Esophagus squamous epithelium (tissue), 5 donors: ENCODE data around the gene LSMEM2. TPM values are rescaled to one million over a fixed set of nuclear protein-coding genes. Genes with fewer than 3 reads are reported as not detected.
A peak's percentile ranks its signal among the peaks of the same experiment; 100 is the strongest.

Experiments used
- DNase-seq: peaks from one replicate; lab custom pipeline; 2025; lab: John Stamatoyannopoulos, UW
- H3K27ac ChIP-seq, 4 donors: fragments of 200-600 bp; sonication (generic); one replicate each; pipeline ENCODE4 v1.5.1; 2016 to 2019; ENCODE audit warnings: mild to moderate bottlenecking in 1 of 4
- H3K27me3 ChIP-seq, 4 donors: fragments of 200-600 bp; sonication (generic); 1 replicate in 3 of 4; 2 replicates in 1 of 4; pipeline versions ENCODE4 v1.5.1 to v1.6.0; 2017 to 2021; ENCODE audit warnings: antibody characterized with exemption in 1 of 4
- H3K36me3 ChIP-seq, 3 donors: fragments of 200-600 bp; sonication (generic); one replicate each; pipeline ENCODE4 v1.5.1; 2016 to 2019
- H3K4me1 ChIP-seq, 3 donors: fragments of 200-600 bp; sonication (generic); one replicate each; pipeline ENCODE4 v1.5.1; 2017 to 2019
- H3K4me3 ChIP-seq, 4 donors: fragments of 200-600 bp; sonication (generic); 1 replicate in 3 of 4; 2 replicates in 1 of 4; pipeline ENCODE4 v1.5.1; 2016 to 2019; ENCODE audit warnings: mild to moderate bottlenecking in 2 of 4, moderate library complexity in 1 of 4
- H3K9me3 ChIP-seq, 3 donors: fragments of 200-600 bp; sonication (generic); one replicate each; pipeline ENCODE4 v1.5.1; 2016 to 2019
- POLR2A ChIP-seq, 4 donors: fragments of 450-650 bp; IDR thresholded peaks; one replicate each; pipeline ENCODE4 v1.6.1; 2017; ENCODE audit warnings: antibody characterized with exemption in 4 of 4, mild to moderate bottlenecking in 4 of 4, moderate library complexity in 3 of 4
- WGBS, 2 donors: methylation state at CpG; one replicate each; pipeline ENCODE4 v1.1.5; 2018; 5-methylcytosine and 5-hydroxymethylcytosine counted together
- intact Hi-C: fragments of 100-400 bp; cut with DNase I; formaldehyde crosslinking; loops from one replicate; pipeline ENCODE4 v1.15.0; 2022
- total RNA-seq, 4 donors: library from RNA; depleted of rRNA; stranded (reverse); fragments of >200 nt; gene quantifications; one replicate each; pipeline ENCODE4 v1.1.0, GENCODE V29; 2016
- TF ChIP-seq, protein P1 (sequence below), 6 experiments: fragments of 450-650 bp in 4 of 6; fragments of 200-600 bp in 2 of 6; sonication (generic) in 2 of 6; IDR thresholded peaks; one replicate each; pipeline ENCODE4 v1.5.1; 2016 to 2019; ENCODE audit warnings: antibody characterized with exemption in 6 of 6, mild to moderate bottlenecking in 4 of 6, moderate library complexity in 4 of 6
- donor health status: DM: yes; HTN: yes; CAD: no.

Gene LSMEM2
- total RNA-seq, 4 donors from 2014 or later: not detected

GRCh38 chr3:50250514-50250913, 28.4 kb upstream of the LSMEM2 start:
- 82 to 88% methylated on average over 4 of the region's 4 CpGs for WGBS, 2 donors
- H3K27me3 ChIP-seq: no peaks in the 10 kb centered on the region
- peaks cover 71 to 99% (median 77%) of the 10 kb centered on the region in 3 donors for H3K4me1 ChIP-seq
- no peak for DNase-seq
- no peak overlapping the region for H3K4me3 ChIP-seq
- intact Hi-C loops: no loop called here
- peaks cover 0 to 56% (median 14%) of the 10 kb centered on the region in 3 donors for H3K36me3 ChIP-seq
- TF ChIP-seq POLR2A (IDR thresholded peaks at IDR 0.05): no peak
- TF ChIP-seq, protein P1, sequence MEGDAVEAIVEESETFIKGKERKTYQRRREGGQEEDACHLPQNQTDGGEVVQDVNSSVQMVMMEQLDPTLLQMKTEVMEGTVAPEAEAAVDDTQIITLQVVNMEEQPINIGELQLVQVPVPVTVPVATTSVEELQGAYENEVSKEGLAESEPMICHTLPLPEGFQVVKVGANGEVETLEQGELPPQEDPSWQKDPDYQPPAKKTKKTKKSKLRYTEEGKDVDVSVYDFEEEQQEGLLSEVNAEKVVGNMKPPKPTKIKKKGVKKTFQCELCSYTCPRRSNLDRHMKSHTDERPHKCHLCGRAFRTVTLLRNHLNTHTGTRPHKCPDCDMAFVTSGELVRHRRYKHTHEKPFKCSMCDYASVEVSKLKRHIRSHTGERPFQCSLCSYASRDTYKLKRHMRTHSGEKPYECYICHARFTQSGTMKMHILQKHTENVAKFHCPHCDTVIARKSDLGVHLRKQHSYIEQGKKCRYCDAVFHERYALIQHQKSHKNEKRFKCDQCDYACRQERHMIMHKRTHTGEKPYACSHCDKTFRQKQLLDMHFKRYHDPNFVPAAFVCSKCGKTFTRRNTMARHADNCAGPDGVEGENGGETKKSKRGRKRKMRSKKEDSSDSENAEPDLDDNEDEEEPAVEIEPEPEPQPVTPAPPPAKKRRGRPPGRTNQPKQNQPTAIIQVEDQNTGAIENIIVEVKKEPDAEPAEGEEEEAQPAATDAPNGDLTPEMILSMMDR (IDR thresholded peaks at IDR 0.05): no peak
- no peaks in the 10 kb centered on the region for H3K9me3 ChIP-seq
- H3K27ac ChIP-seq: peak overlapping the region; percentile 72 to 97 (median 92)

DNA sequence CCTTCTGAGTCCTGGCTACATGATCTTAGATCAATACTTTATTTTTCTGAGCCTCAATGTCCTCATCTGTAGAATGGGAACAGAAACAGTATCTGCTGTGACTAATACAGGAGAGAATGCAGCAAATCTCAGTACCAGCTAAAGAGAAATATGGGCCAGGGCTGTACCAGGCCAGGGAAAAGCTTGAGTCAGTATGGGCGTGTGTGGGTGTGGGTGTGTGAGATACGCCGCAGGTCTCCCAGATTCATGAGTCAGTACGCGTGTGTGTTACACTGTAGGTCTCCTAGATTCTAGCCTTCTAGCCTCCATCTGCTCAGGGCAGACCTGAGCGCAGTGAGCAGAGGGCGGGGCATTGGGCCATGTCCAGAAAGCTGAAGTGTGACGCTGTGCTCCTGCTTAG, 27.7 kb upstream of the LSMEM2 start:
- Histone ChIP-seq H3K27ac (peak overlapping the region; percentile 72 to 97 (median 83)), H3K36me3 (peaks cover 0 to 63% (median 17%) of the 10 kb centered on the region in 3 donors), H3K4me1 (peaks cover 64 to 99% (median 71%) of the 10 kb centered on the region in 3 donors), H3K27me3 (no peaks in the 10 kb centered on the region), H3K4me3 (no peak overlapping the region), H3K9me3 (no peaks in the 10 kb centered on the region)
- intact Hi-C loops: no loop called here
- 30 to 38% methylated on average over 5 of the region's 8 CpGs for WGBS, 2 donors
- TF ChIP-seq, protein P1 (IDR thresholded peaks at IDR 0.05): no peak
- TF ChIP-seq POLR2A (IDR thresholded peaks at IDR 0.05): no peak
- no peak for DNase-seq

DNA sequence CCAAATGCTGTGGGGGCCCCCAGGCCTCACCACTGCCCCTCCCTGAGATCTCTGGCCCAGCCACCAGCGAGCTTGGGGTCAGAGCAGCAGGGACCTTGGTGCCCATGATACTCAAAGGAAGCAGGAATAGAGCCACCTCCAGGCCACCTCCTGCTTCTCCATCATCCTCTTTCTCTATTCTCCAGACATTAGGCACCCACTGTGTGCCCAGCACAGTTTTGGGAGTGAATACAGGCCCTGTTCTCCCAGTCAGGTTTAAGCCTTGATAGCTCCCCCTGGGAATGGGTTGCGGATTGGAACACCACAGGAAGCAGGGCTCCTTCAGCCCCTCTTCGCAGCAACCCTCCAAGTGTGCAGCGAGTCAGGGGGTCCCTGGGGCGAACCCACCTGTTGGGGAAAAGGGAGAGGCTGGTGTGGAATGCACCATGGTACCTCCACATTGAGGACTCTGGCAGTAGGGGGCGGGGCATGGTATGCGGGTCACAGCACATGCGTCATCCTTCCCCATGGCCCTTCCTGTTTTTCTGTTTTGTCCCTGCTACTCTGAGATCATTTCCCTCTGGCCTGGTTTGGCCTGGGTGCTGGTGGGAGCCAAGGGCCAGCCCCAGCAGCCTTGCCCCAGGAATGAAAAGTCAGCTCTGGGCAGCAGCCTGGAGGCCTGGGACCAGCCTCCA, 24.2 kb upstream of the LSMEM2 start:
- TF ChIP-seq, protein P1 (IDR thresholded peaks at IDR 0.05): no peak
- TF ChIP-seq POLR2A (IDR thresholded peaks at IDR 0.05): peak in 1 of 4 donors; percentile 32
- H3K4me1 ChIP-seq: peaks cover 39 to 99% (median 48%) of the 10 kb centered on the region in 3 donors
- DNase-seq: no peak

DNA sequence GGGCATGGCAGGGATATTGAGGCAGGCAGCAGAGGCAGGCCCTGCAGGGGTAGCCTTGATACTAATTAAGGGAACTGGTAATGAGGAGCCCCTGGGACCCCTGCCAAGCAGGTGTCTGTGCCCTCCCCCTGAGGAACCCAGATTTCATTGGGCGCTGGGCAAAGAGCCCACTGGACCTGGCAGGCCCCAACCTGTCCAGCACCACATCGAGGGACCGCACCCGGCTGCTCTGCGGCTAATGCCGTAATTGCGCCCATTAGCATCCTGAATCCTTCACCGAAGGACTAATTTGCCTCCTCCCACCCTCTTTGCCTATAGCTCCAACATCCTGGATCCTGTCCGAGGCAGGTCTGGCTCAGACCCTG, 23.7 kb upstream of the LSMEM2 start:
- Histone ChIP-seq H3K27ac (peak overlapping the region; percentile 81 to 97 (median 92)), H3K9me3 (no peaks in the 10 kb centered on the region), H3K36me3 (peaks cover 11 to 90% (median 39%) of the 10 kb centered on the region in 3 donors), H3K4me1 (peaks cover 39 to 99% (median 47%) of the 10 kb centered on the region in 3 donors), H3K27me3 (no peaks in the 10 kb centered on the region), H3K4me3 (no peak overlapping the region)
- TF ChIP-seq, protein P1 (IDR thresholded peaks at IDR 0.05): no peak
- TF ChIP-seq POLR2A (IDR thresholded peaks at IDR 0.05): no peak
- DNase-seq: no peak
- 42 to 87% methylated on average over 3 to 9 of the region's 9 CpGs for WGBS, 2 donors
- intact Hi-C loops: no loop called here

More for the DNA sequence above, 24.2 kb upstream of the LSMEM2 start:
- H3K36me3 ChIP-seq: peaks cover 11 to 90% (median 39%) of the 10 kb centered on the region in 3 donors
- H3K9me3 ChIP-seq: no peaks in the 10 kb centered on the region
- H3K27ac ChIP-seq: peak overlapping the region; percentile 81 to 97 (median 92)
- H3K27me3 ChIP-seq: no peaks in the 10 kb centered on the region
- 40 to 80% methylated on average over 1 to 5 of the region's 8 CpGs for WGBS, 2 donors
- H3K4me3 ChIP-seq: no peak overlapping the region
- intact Hi-C loops: no loop called here
